ENCODE results near the gene SCAMP4. TPM values are rescaled to one million over a fixed set of nuclear protein-coding genes. Genes with fewer than 3 reads are reported as not detected.

Gene SCAMP4
- total RNA-seq, 1 experiment from 2014 or later, result 63.3 TPM

GRCh38 chr19:1943661-1944087, 38.5 kb downstream of the SCAMP4 start:
- Histone ChIP-seq H3K4me2 (ENCODE audit: low read length) (peak overlapping the region; percentile 98; the same call in 1 of the 2 replicates), H2AFZ (ENCODE audit: low read depth, low read length, poor library complexity, severe bottlenecking) (no peak overlapping the region)
- POLR2A ChIA-PET, result no interaction called here

More at GRCh38 chr19:1943661-1944087, 38.5 kb downstream of the SCAMP4 start:
- CTCF ChIA-PET, result no interaction called here
- H3K27me3 ChIP-seq (ENCODE audit: insufficient read depth, low read length), result no peaks in the 10 kb centered on the region
- peak overlapping the region; percentile 40; the same call in 1 of the 2 replicates for H3K27ac ChIP-seq (ENCODE audit: low read depth, low read length)
- no peak overlapping the region for H3K9ac ChIP-seq (ENCODE audit: low read length)
- intact Hi-C loops (cut with micrococcal nuclease), result no loop called here
- peaks cover 70% of the 10 kb centered on the region for H3K79me2 ChIP-seq (ENCODE audit: insufficient read depth, low read length)
- ATAC-seq (no peak), DNase-seq (ENCODE audit: low read depth, low spot score) (no peak)
- H3K9me2 ChIP-seq (ENCODE audit: insufficient read depth), result no peaks in the 10 kb centered on the region
- RAD21 ChIA-PET (ENCODE audit: low non-redundant PET in 1 of 2, low total read pairs in 2 of 2, uncharacterized antibody in 2 of 2, unreplicated experiment in 2 of 2), result no interaction called here
- no peak overlapping the region for H3K4me3 ChIP-seq (replicated peaks in 1 of 2; ENCODE audit: low read depth in 1 of 2, low read length in 2 of 2)
- H3K36me3 ChIP-seq (ENCODE audit: control insufficient read depth in 1 of 2, insufficient read depth in 2 of 2, low read length in 2 of 2), result no peaks in the 10 kb centered on the region
- no TSS peak for BruUV-seq (replicated peaks)
- TF ChIP-seq TCF7L2 (IDR thresholded peaks at IDR 0.05; ENCODE audit: borderline replicate concordance, extremely low read depth, insufficient read depth, insufficient read length) (no peak), JUND (IDR thresholded peaks at IDR 0.05) (no peak), ZBTB33 (IDR thresholded peaks at IDR 0.05; ENCODE audit: extremely low read depth, insufficient replicate concordance, low read length) (no peak), POLR2A (IDR thresholded peaks at IDR 0.05; ENCODE audit: borderline replicate concordance, extremely low read depth, insufficient read depth, insufficient read length) (no peak), YY1 (IDR thresholded peaks at IDR 0.05; ENCODE audit: extremely low read depth, insufficient replicate concordance, low read depth, low read length) (no peak), ZNF274 (IDR thresholded peaks at IDR 0.05; ENCODE audit: low read depth, low read length) (no peak), ATF3 (IDR thresholded peaks at IDR 0.05) (no peak), EGR1 (IDR thresholded peaks at IDR 0.05; ENCODE audit: low read depth) (no peak), CEBPB (IDR thresholded peaks at IDR 0.05; ENCODE audit: low read depth) (no peak), ZFX (IDR thresholded peaks at IDR 0.05) (no peak), CTCF (IDR thresholded peaks at IDR 0.05 in 2 of 3, conservative IDR thresholded peaks at IDR 0.05 in 1 of 3; ENCODE audit: borderline replicate concordance in 1 of 3, insufficient read depth in 1 of 3, low read depth in 2 of 3, low read length in 2 of 3) (no peak), RAD21 (IDR thresholded peaks at IDR 0.05; ENCODE audit: low read depth) (no peak), REST (IDR thresholded peaks at IDR 0.05; ENCODE audit: low read depth) (no peak), SRF (IDR thresholded peaks at IDR 0.05; ENCODE audit: low read depth) (no peak), MAX (IDR thresholded peaks at IDR 0.05) (no peak), ELF1 (IDR thresholded peaks at IDR 0.05; ENCODE audit: borderline replicate concordance, low read depth) (no peak), EZH2 (IDR thresholded peaks at IDR 0.05) (no peak), EZH2phosphoT487 (IDR thresholded peaks at IDR 0.05; ENCODE audit: borderline replicate concordance) (no peak), SP1 (IDR thresholded peaks at IDR 0.05; ENCODE audit: low read depth) (no peak)
- peaks cover 21 to 63% of the 10 kb centered on the region in 2 experiments for H3K4me1 ChIP-seq (ENCODE audit: control insufficient read depth in 1 of 2, insufficient read depth in 2 of 2, low read length in 2 of 2)
- H3K9me3 ChIP-seq (ENCODE audit: control insufficient read depth in 1 of 2, insufficient read depth in 1 of 2, low read depth in 1 of 2, low read length in 2 of 2), result no peaks in the 10 kb centered on the region
- no peaks in the 10 kb centered on the region for H4K20me1 ChIP-seq (ENCODE audit: insufficient read depth)

Data from HCT116 (cell line).